HG02970 (cell line): ENCODE results near the gene HDHD5.
"Not testable (repeated sequence)": the region's sequence is repeated elsewhere in the genome, so short reads cannot be mapped to it uniquely, and the experiment has no call there.

Experiments used
- ATAC-seq: cut with Tn5 transposase; IDR thresholded peaks from one replicate; pipeline ENCODE4 v1.9.1; 2021; ENCODE audit warnings: mild to moderate bottlenecking, moderate library complexity, moderate number of reproducible peaks; ENCODE audit not compliant: unreplicated experiment, low FRiP score

HDHD5 gene

GRCh38 chr22:17157714-17158113 lies 1.4 kb downstream of the HDHD5 start:
- no peak for ATAC-seq

GRCh38 chr22:17155941-17156340 lies 3.1 kb downstream of the HDHD5 start:
- no peak for ATAC-seq

GRCh38 chr22:17152971-17153370 lies 6.1 kb downstream of the HDHD5 start:
- no peak for ATAC-seq

GRCh38 chr22:17152340-17152739 lies 6.7 kb downstream of the HDHD5 start:
- no peak for ATAC-seq

GRCh38 chr22:17149076-17149815 lies 9.8 kb downstream of the HDHD5 start:
- no peak for ATAC-seq

- ATAC-seq, result not testable (repeated sequence)
Observed at GRCh38 chr22:17147458-17147857, 11.6 kb downstream of the HDHD5 start.

GRCh38 chr22:17145021-17145680 lies 13.9 kb downstream of the HDHD5 start:
- no peak for ATAC-seq

- ATAC-seq, result no peak
Observed at GRCh38 chr22:17143826-17144225, 15.3 kb downstream of the HDHD5 start.

- no peak for ATAC-seq
Observed at GRCh38 chr22:17143101-17143500, 16.0 kb downstream of the HDHD5 start.

GRCh38 chr22:17140826-17141766 lies 18.0 kb downstream of the HDHD5 start:
- ATAC-seq, result no peak

- no peak for ATAC-seq
Observed at GRCh38 chr22:17140022-17140421, 19.1 kb downstream of the HDHD5 start.

- ATAC-seq, result no peak
Observed at GRCh38 chr22:17138513-17138912, 20.6 kb downstream of the HDHD5 start.

GRCh38 chr22:17137861-17138425 lies 21.1 kb downstream of the HDHD5 start:
- ATAC-seq, result no peak

- ATAC-seq, result no peak
Observed at GRCh38 chr22:17137170-17137569, 21.9 kb downstream of the HDHD5 start.

GRCh38 chr22:17135153-17135760 lies 23.8 kb downstream of the HDHD5 start:
- ATAC-seq, result no peak

- ATAC-seq, result no peak
Observed at GRCh38 chr22:17133137-17133536, 25.9 kb downstream of the HDHD5 start.

GRCh38 chr22:17132112-17132511 lies 27.0 kb downstream of the HDHD5 start:
- ATAC-seq, result no peak

GRCh38 chr22:17131686-17132085 lies 27.4 kb downstream of the HDHD5 start:
- no peak for ATAC-seq

- ATAC-seq, result no peak
Observed at GRCh38 chr22:17130199-17130598, 28.9 kb downstream of the HDHD5 start.
